Smooth muscle cell (in vitro differentiated cells): ENCODE results near the gene SKAP2. TPM values are rescaled to one million over a fixed set of nuclear protein-coding genes. Genes with fewer than 3 reads are reported as not detected.

Experiments
- DNase-seq: peaks from one replicate; lab custom pipeline; 2025; ENCODE audit not compliant: unreplicated experiment; lab: John Stamatoyannopoulos, UW
- H2AFZ ChIP-seq: fragments of 200-600 bp; sonication (generic); 2 replicates; pipeline ENCODE4 v1.6.0; 2016; ENCODE audit warnings: antibody characterized with exemption, low read depth, mild to moderate bottlenecking
- H3F3A ChIP-seq: fragments of 200-600 bp; sonication (generic); 2 replicates; pipeline ENCODE4 v1.6.0; 2017; ENCODE audit warnings: antibody characterized with exemption, low read depth
- H3K27ac ChIP-seq: fragments of 200-600 bp; sonication (generic); 2 replicates; pipeline ENCODE4 v1.5.1; 2016; ENCODE audit warnings: low read depth, mild to moderate bottlenecking
- H3K27me3 ChIP-seq: fragments of 200-600 bp; sonication (generic); 2 replicates; pipeline ENCODE4 v1.6.1; 2016; ENCODE audit warnings: low read depth, mild to moderate bottlenecking
- H3K36me3 ChIP-seq: fragments of 200-600 bp; sonication (generic); 2 replicates; pipeline ENCODE4 v1.5.1; 2016; ENCODE audit warnings: low read depth
- H3K4me1 ChIP-seq: fragments of 200-600 bp; sonication (generic); 2 replicates; pipeline ENCODE4 v1.5.1; 2016; ENCODE audit warnings: low read depth
- H3K4me2 ChIP-seq: fragments of 200-600 bp; sonication (generic); 2 replicates; pipeline ENCODE4 v1.6.0; 2016; ENCODE audit warnings: mild to moderate bottlenecking
- H3K4me3 ChIP-seq: fragments of 200-600 bp; sonication (generic); 2 replicates; pipeline ENCODE4 v1.5.1; 2016; ENCODE audit warnings: mild to moderate bottlenecking
- H3K79me2 ChIP-seq: fragments of 200-600 bp; sonication (generic); 2 replicates; pipeline ENCODE4 v1.6.0; 2016; ENCODE audit warnings: low read depth, mild to moderate bottlenecking
- H3K9ac ChIP-seq: fragments of 200-600 bp; sonication (generic); 2 replicates; pipeline ENCODE4 v1.6.0; 2016; ENCODE audit warnings: low read depth
- H3K9me3 ChIP-seq: fragments of 200-600 bp; sonication (generic); replicated peaks from 2 replicates; pipeline ENCODE4 v1.5.1; 2016; ENCODE audit warnings: low read depth
- H4K20me1 ChIP-seq: fragments of 200-600 bp; sonication (generic); 2 replicates; pipeline ENCODE4 v1.6.0; 2016; ENCODE audit warnings: low read depth
- CTCF ChIP-seq: fragments of 200-600 bp; sonication (generic); IDR thresholded peaks from 2 replicates; pipeline ENCODE4 v1.5.1; 2017; ENCODE audit warnings: borderline replicate concordance, mild to moderate bottlenecking, antibody characterized with exemption; ENCODE audit not compliant: insufficient read depth, poor library complexity, severe bottlenecking
- WGBS: methylation state at CpG from one replicate; pipeline ENCODE4 v1.1.7; 2016; ENCODE audit warnings: low lambda C conversion rate; 5-methylcytosine and 5-hydroxymethylcytosine counted together
- polyA plus RNA-seq: library from polyadenylated mRNA; unstranded; fragments of >200 nt; fragmentation: Nextera tagmentation; extraction: Ambion mirVana; gene quantifications from 2 replicates; pipeline ENCODE4 v1.2.1, GENCODE V29; 2016
- total RNA-seq: library from RNA; depleted of rRNA; stranded (reverse); fragments of >200 nt; gene quantifications from 2 replicates; pipeline ENCODE4 v1.2.3, GENCODE V29; 2014

Gene SKAP2
- total and polyA plus RNA-seq, 2 experiments from 2014 or later: 7.7 to 14.8 TPM

GRCh38 chr7:26691886-26692285, 172.5 kb downstream of the SKAP2 start:
- Histone ChIP-seq H3K27me3 (peaks cover 5% of the 10 kb centered on the region), H3K4me2 (no peak overlapping the region), H3K9me3 (no peaks in the 10 kb centered on the region), H3K4me3 (no peak overlapping the region), H3K36me3 (no peaks in the 10 kb centered on the region), H3K79me2 (no peaks in the 10 kb centered on the region), H3K9ac (no peak overlapping the region), H4K20me1 (no peaks in the 10 kb centered on the region), H2AFZ (no peak overlapping the region), H3F3A (no peaks in the 10 kb centered on the region), H3K4me1 (no peaks in the 10 kb centered on the region), H3K27ac (no peak overlapping the region)
- TF ChIP-seq CTCF: no peak
- WGBS: 83% methylated on average over 2 of the region's 2 CpGs
- no peak for DNase-seq

GRCh38 chr7:26691406-26691805, 173.0 kb downstream of the SKAP2 start:
- Histone ChIP-seq H3K4me1 (peaks cover 4% of the 10 kb centered on the region), H3K79me2 (no peaks in the 10 kb centered on the region), H3K9me3 (no peaks in the 10 kb centered on the region), H4K20me1 (no peaks in the 10 kb centered on the region), H3K36me3 (no peaks in the 10 kb centered on the region), H2AFZ (no peak overlapping the region), H3K4me3 (no peak overlapping the region), H3K27ac (no peak overlapping the region), H3K9ac (no peak overlapping the region), H3K27me3 (peaks cover 5% of the 10 kb centered on the region), H3F3A (no peaks in the 10 kb centered on the region), H3K4me2 (no peak overlapping the region)
- 80% methylated on average over 2 of the region's 2 CpGs for whole genome bisulfite sequencing
- DNase-seq: no peak
- TF ChIP-seq CTCF: no peak

GRCh38 chr7:26690135-26690805, 174.1 kb downstream of the SKAP2 start:
- H3K27me3 ChIP-seq: no peaks in the 10 kb centered on the region
- H4K20me1 ChIP-seq: no peaks in the 10 kb centered on the region
- peaks cover 4% of the 10 kb centered on the region for H3K4me1 ChIP-seq
- H3K79me2 ChIP-seq: no peaks in the 10 kb centered on the region
- no peak overlapping the region for H3K27ac ChIP-seq
- H3K4me3 ChIP-seq: no peak overlapping the region
- no peak overlapping the region for H3K9ac ChIP-seq
- H3K9me3 ChIP-seq: no peaks in the 10 kb centered on the region
- no peak for TF ChIP-seq CTCF
- H3F3A ChIP-seq: no peaks in the 10 kb centered on the region
- H2AFZ ChIP-seq: no peak overlapping the region
- WGBS: 98% methylated on average over 2 of the region's 2 CpGs
- no peak for DNase-seq
- no peaks in the 10 kb centered on the region for H3K36me3 ChIP-seq
- H3K4me2 ChIP-seq: no peak overlapping the region

GRCh38 chr7:26688936-26689506, 175.4 kb downstream of the SKAP2 start:
- no peak overlapping the region for H3K4me2 ChIP-seq
- peaks cover 2% of the 10 kb centered on the region for H3K27me3 ChIP-seq
- WGBS: 61% methylated on average over 4 of the region's 4 CpGs
- no peak overlapping the region for H3K27ac ChIP-seq
- no peaks in the 10 kb centered on the region for H3K36me3 ChIP-seq
- H3K79me2 ChIP-seq: no peaks in the 10 kb centered on the region
- H3K9me3 ChIP-seq: no peaks in the 10 kb centered on the region
- no peak overlapping the region for H2AFZ ChIP-seq
- H3K4me1 ChIP-seq: peaks cover 4% of the 10 kb centered on the region
- no peak for TF ChIP-seq CTCF
- no peaks in the 10 kb centered on the region for H4K20me1 ChIP-seq
- no peak for DNase-seq
- no peak overlapping the region for H3K9ac ChIP-seq
- H3F3A ChIP-seq: no peaks in the 10 kb centered on the region
- H3K4me3 ChIP-seq: no peak overlapping the region
